Stimulated activated effector memory CD8-positive, alpha-beta T cell treated with anti-CD3 and anti-CD28 coated beads, Interleukin-12 subunit alpha, Interleukin-12 subunit beta, amount 100 ng/mL, for 72 hours (primary cell): ENCODE measurements around the gene NDE1.
A peak's percentile ranks its signal among the peaks of the same experiment; 100 is the strongest.
"Not testable (repeated sequence)": the region's sequence is repeated elsewhere in the genome, so short reads cannot be mapped to it uniquely, and the experiment has no call there.

Experiments
- ATAC-seq: fragments of 150-1000 bp; cut with Tn5 transposase; 2 replicates; pipeline ENCODE4 v1.10.0; 2021
- DNase-seq, 2 donors: peaks; one replicate each; pipeline ENCODE4 v3.0.0; 2021 to 2022; ENCODE audit warnings: low spot score in 2 of 2
- H3K27ac Mint-ChIP-seq: one replicate; pipeline ENCODE4 v1.8.0; 2022; ENCODE audit warnings: mild to moderate bottlenecking, mixed read lengths
- H3K36me3 Mint-ChIP-seq: one replicate; pipeline ENCODE4 v1.8.0; 2022; ENCODE audit warnings: mild to moderate bottlenecking, mixed read lengths
- H3K4me1 Mint-ChIP-seq: one replicate; pipeline ENCODE4 v1.8.0; 2022; ENCODE audit warnings: mixed read lengths
- H3K4me3 Mint-ChIP-seq: one replicate; pipeline ENCODE4 v1.8.0; 2022; ENCODE audit warnings: mild to moderate bottlenecking, mixed read lengths
- H3K9me3 Mint-ChIP-seq: one replicate; pipeline ENCODE4 v1.8.0; 2022; ENCODE audit warnings: mixed read lengths

NDE1 gene

GRCh38 chr16:15721018-15721417 lies 71.0 kb downstream of the NDE1 start:
- DNase-seq, result no peak
- H3K4me1 Mint-ChIP-seq, result peaks cover 4% of the 10 kb centered on the region
- no peak overlapping the region for H3K27ac Mint-ChIP-seq
- peaks cover 72% of the 10 kb centered on the region for H3K36me3 Mint-ChIP-seq
- ATAC-seq, result no peak
- H3K4me3 Mint-ChIP-seq, result no peak overlapping the region
- no peaks in the 10 kb centered on the region for H3K9me3 Mint-ChIP-seq

- Mint-ChIP-seq H3K9me3 (no peaks in the 10 kb centered on the region), H3K36me3 (peaks cover 59% of the 10 kb centered on the region), H3K4me3 (no peak overlapping the region), H3K4me1 (peaks cover 4% of the 10 kb centered on the region), H3K27ac (peak overlapping the region; percentile 17)
- ATAC-seq, result no peak
- no peak for DNase-seq
Measured at GRCh38 chr16:15723808-15724207, 73.8 kb downstream of the NDE1 start.

- Mint-ChIP-seq H3K9me3 (no peaks in the 10 kb centered on the region), H3K27ac (no peak overlapping the region), H3K36me3 (peaks cover 51% of the 10 kb centered on the region), H3K4me3 (no peak overlapping the region), H3K4me1 (peaks cover 3% of the 10 kb centered on the region)
- no peak for DNase-seq
- ATAC-seq, result no peak
Measured at GRCh38 chr16:15725641-15726240, 75.7 kb downstream of the NDE1 start.

- Mint-ChIP-seq H3K36me3 (peaks cover 42% of the 10 kb centered on the region), H3K4me3 (no peak overlapping the region), H3K4me1 (no peaks in the 10 kb centered on the region), H3K27ac (peak overlapping the region; percentile 56), H3K9me3 (no peaks in the 10 kb centered on the region)
- ATAC-seq (no peak), DNase-seq (no peak)
Measured at GRCh38 chr16:15726715-15727114, 76.7 kb downstream of the NDE1 start.

GRCh38 chr16:15727697-15728096 lies 77.7 kb downstream of the NDE1 start:
- not testable (repeated sequence) for H3K4me1 Mint-ChIP-seq, H3K4me3 Mint-ChIP-seq, DNase-seq, H3K27ac Mint-ChIP-seq, H3K9me3 Mint-ChIP-seq, ATAC-seq
- H3K36me3 Mint-ChIP-seq, result peaks cover 36% of the 10 kb centered on the region

- no peaks in the 10 kb centered on the region for H3K4me1 Mint-ChIP-seq
- ATAC-seq, result no peak
- no peaks in the 10 kb centered on the region for H3K9me3 Mint-ChIP-seq
- H3K4me3 Mint-ChIP-seq, result no peak overlapping the region
- H3K36me3 Mint-ChIP-seq, result peaks cover 29% of the 10 kb centered on the region
- H3K27ac Mint-ChIP-seq, result no peak overlapping the region
- DNase-seq, result no peak
Measured at GRCh38 chr16:15729152-15729551, 79.1 kb downstream of the NDE1 start.

GRCh38 chr16:15732416-15732815 lies 82.4 kb downstream of the NDE1 start:
- H3K9me3 Mint-ChIP-seq, result no peaks in the 10 kb centered on the region
- DNase-seq, result no peak
- H3K36me3 Mint-ChIP-seq, result peaks cover 5% of the 10 kb centered on the region
- no peak overlapping the region for H3K4me3 Mint-ChIP-seq
- no peaks in the 10 kb centered on the region for H3K4me1 Mint-ChIP-seq
- no peak for ATAC-seq
- no peak overlapping the region for H3K27ac Mint-ChIP-seq

- no peak overlapping the region for H3K4me3 Mint-ChIP-seq
- DNase-seq (no peak), ATAC-seq (no peak)
- peaks cover 9% of the 10 kb centered on the region for H3K36me3 Mint-ChIP-seq
- no peaks in the 10 kb centered on the region for H3K9me3 Mint-ChIP-seq
- no peaks in the 10 kb centered on the region for H3K4me1 Mint-ChIP-seq
- no peak overlapping the region for H3K27ac Mint-ChIP-seq
Measured at GRCh38 chr16:15735610-15736009, 85.6 kb downstream of the NDE1 start.

- H3K27ac Mint-ChIP-seq, result no peak overlapping the region
- H3K9me3 Mint-ChIP-seq, result peaks cover 2% of the 10 kb centered on the region
- peaks cover 2% of the 10 kb centered on the region for H3K4me1 Mint-ChIP-seq
- H3K36me3 Mint-ChIP-seq, result peaks cover 9% of the 10 kb centered on the region
- DNase-seq (no peak), ATAC-seq (no peak)
- H3K4me3 Mint-ChIP-seq, result no peak overlapping the region
Measured at GRCh38 chr16:15736529-15736928, 86.5 kb downstream of the NDE1 start.

- ATAC-seq (no peak), DNase-seq (no peak)
- Mint-ChIP-seq H3K4me1 (peaks cover 7% of the 10 kb centered on the region), H3K4me3 (no peak overlapping the region), H3K36me3 (peaks cover 9% of the 10 kb centered on the region), H3K27ac (no peak overlapping the region), H3K9me3 (peaks cover 5% of the 10 kb centered on the region)
Measured at GRCh38 chr16:15737140-15737644, 87.1 kb downstream of the NDE1 start.

- Mint-ChIP-seq H3K4me1 (peaks cover 7% of the 10 kb centered on the region), H3K27ac (no peak overlapping the region), H3K9me3 (peaks cover 5% of the 10 kb centered on the region), H3K4me3 (no peak overlapping the region), H3K36me3 (peaks cover 9% of the 10 kb centered on the region)
- ATAC-seq, result no peak
- DNase-seq, result no peak
Measured at GRCh38 chr16:15739464-15739863, 89.4 kb downstream of the NDE1 start.

GRCh38 chr16:15739950-15740349 lies 89.9 kb downstream of the NDE1 start:
- Mint-ChIP-seq H3K9me3 (peaks cover 5% of the 10 kb centered on the region), H3K4me1 (peaks cover 7% of the 10 kb centered on the region), H3K27ac (no peak overlapping the region), H3K36me3 (peaks cover 9% of the 10 kb centered on the region), H3K4me3 (no peak overlapping the region)
- no peak for ATAC-seq
- no peak for DNase-seq

GRCh38 chr16:15741207-15741871 lies 91.3 kb downstream of the NDE1 start:
- peaks cover 9% of the 10 kb centered on the region for H3K36me3 Mint-ChIP-seq
- no peak overlapping the region for H3K27ac Mint-ChIP-seq

GRCh38 chr16:15742716-15743115 lies 92.7 kb downstream of the NDE1 start:
- Mint-ChIP-seq H3K27ac (no peak overlapping the region), H3K36me3 (peaks cover 9% of the 10 kb centered on the region), H3K4me1 (peaks cover 7% of the 10 kb centered on the region), H3K4me3 (no peak overlapping the region), H3K9me3 (peaks cover 5% of the 10 kb centered on the region)
- no peak for DNase-seq
- ATAC-seq, result no peak

More at GRCh38 chr16:15741207-15741871, 91.3 kb downstream of the NDE1 start:
- H3K9me3 Mint-ChIP-seq, result peaks cover 5% of the 10 kb centered on the region
- no peak overlapping the region for H3K4me3 Mint-ChIP-seq
- DNase-seq (no peak), ATAC-seq (no peak)
- H3K4me1 Mint-ChIP-seq, result peaks cover 7% of the 10 kb centered on the region

- DNase-seq, result no peak
- Mint-ChIP-seq H3K36me3 (peaks cover 7% of the 10 kb centered on the region), H3K4me1 (peaks cover 7% of the 10 kb centered on the region), H3K9me3 (peaks cover 5% of the 10 kb centered on the region), H3K4me3 (no peak overlapping the region), H3K27ac (no peak overlapping the region)
- ATAC-seq, result no peak
Measured at GRCh38 chr16:15743657-15744056, 93.6 kb downstream of the NDE1 start.

GRCh38 chr16:15746332-15746731 lies 96.3 kb downstream of the NDE1 start:
- H3K36me3 Mint-ChIP-seq, result no peaks in the 10 kb centered on the region
- ATAC-seq (no peak), DNase-seq (no peak)
- peaks cover 6% of the 10 kb centered on the region for H3K4me1 Mint-ChIP-seq
- H3K9me3 Mint-ChIP-seq, result peaks cover 5% of the 10 kb centered on the region
- H3K27ac Mint-ChIP-seq, result no peak overlapping the region
- no peak overlapping the region for H3K4me3 Mint-ChIP-seq
